Stimulated activated CD4-positive, alpha-beta T cell treated with anti-CD3 and anti-CD28 coated beads, Interleukin-1b, Interleukin-23, amount 100 ng/mL, for 24 hours (primary cell): ENCODE results near the gene ANKDD1B.

ENCODE experiments used
- DNase-seq, 4 experiments: peaks; one replicate each; pipeline ENCODE4 v3.0.0-alpha.2; 2020; ENCODE audit warnings: low read depth in 4 of 4, low spot score in 1 of 4

The ANKDD1B gene

GRCh38 chr5:75659791-75660450 lies 48.7 kb downstream of the ANKDD1B start:
- DNase-seq: no peak

GRCh38 chr5:75660678-75661465 lies 49.6 kb downstream of the ANKDD1B start:
- no peak for DNase-seq

- DNase-seq: no peak
Observed at GRCh38 chr5:75662061-75662460, 50.8 kb downstream of the ANKDD1B start.

GRCh38 chr5:75663579-75664284 lies 52.5 kb downstream of the ANKDD1B start:
- no peak for DNase-seq

- no peak for DNase-seq
Observed at GRCh38 chr5:75664979-75665378, 53.7 kb downstream of the ANKDD1B start.

GRCh38 chr5:75666801-75667200 lies 55.5 kb downstream of the ANKDD1B start:
- DNase-seq: no peak

GRCh38 chr5:75667586-75667985 lies 56.3 kb downstream of the ANKDD1B start:
- DNase-seq: no peak

- no peak for DNase-seq
Observed at GRCh38 chr5:75668445-75668844, 57.2 kb downstream of the ANKDD1B start.

- DNase-seq: peak in 3 of 4 experiments; percentile 7 to 52 (median 26)
Observed at GRCh38 chr5:75668977-75669689, 57.9 kb downstream of the ANKDD1B start.

GRCh38 chr5:75670577-75670976 lies 59.3 kb downstream of the ANKDD1B start:
- DNase-seq: no peak

- DNase-seq: no peak
Observed at GRCh38 chr5:75671506-75671905, 60.3 kb downstream of the ANKDD1B start.

GRCh38 chr5:75672616-75673015 lies 61.4 kb downstream of the ANKDD1B start:
- no peak for DNase-seq

GRCh38 chr5:75675783-75676182 lies 64.5 kb downstream of the ANKDD1B start:
- no peak for DNase-seq

- no peak for DNase-seq
Observed at GRCh38 chr5:75677607-75678006, 66.4 kb downstream of the ANKDD1B start.

- no peak for DNase-seq
Observed at GRCh38 chr5:75678155-75678554, 66.9 kb downstream of the ANKDD1B start.

- no peak for DNase-seq
Observed at GRCh38 chr5:75681125-75681830, 70.0 kb downstream of the ANKDD1B start.

GRCh38 chr5:75685141-75685540 lies 73.9 kb downstream of the ANKDD1B start:
- DNase-seq: no peak

GRCh38 chr5:75686480-75686879 lies 75.2 kb downstream of the ANKDD1B start:
- DNase-seq: no peak

GRCh38 chr5:75690669-75691068 lies 79.4 kb downstream of the ANKDD1B start:
- DNase-seq: no peak

- DNase-seq: no peak
Observed at GRCh38 chr5:75694781-75695180, 83.5 kb downstream of the ANKDD1B start.
